GM20000 (cell line): ENCODE data around the gene QKI.

Experiments
- DNase-seq: peaks from one replicate; pipeline ENCODE4 v3.0.0; 2012; ENCODE audit warnings: low spot score
- TF ChIP-seq, protein P1 (sequence below): IDR thresholded peaks from 2 replicates; pipeline ENCODE4 v1.5.1; 2012; ENCODE audit warnings: mild to moderate bottlenecking, control low read depth; ENCODE audit errors: extremely low read depth, missing control alignments

Gene QKI

DNA sequence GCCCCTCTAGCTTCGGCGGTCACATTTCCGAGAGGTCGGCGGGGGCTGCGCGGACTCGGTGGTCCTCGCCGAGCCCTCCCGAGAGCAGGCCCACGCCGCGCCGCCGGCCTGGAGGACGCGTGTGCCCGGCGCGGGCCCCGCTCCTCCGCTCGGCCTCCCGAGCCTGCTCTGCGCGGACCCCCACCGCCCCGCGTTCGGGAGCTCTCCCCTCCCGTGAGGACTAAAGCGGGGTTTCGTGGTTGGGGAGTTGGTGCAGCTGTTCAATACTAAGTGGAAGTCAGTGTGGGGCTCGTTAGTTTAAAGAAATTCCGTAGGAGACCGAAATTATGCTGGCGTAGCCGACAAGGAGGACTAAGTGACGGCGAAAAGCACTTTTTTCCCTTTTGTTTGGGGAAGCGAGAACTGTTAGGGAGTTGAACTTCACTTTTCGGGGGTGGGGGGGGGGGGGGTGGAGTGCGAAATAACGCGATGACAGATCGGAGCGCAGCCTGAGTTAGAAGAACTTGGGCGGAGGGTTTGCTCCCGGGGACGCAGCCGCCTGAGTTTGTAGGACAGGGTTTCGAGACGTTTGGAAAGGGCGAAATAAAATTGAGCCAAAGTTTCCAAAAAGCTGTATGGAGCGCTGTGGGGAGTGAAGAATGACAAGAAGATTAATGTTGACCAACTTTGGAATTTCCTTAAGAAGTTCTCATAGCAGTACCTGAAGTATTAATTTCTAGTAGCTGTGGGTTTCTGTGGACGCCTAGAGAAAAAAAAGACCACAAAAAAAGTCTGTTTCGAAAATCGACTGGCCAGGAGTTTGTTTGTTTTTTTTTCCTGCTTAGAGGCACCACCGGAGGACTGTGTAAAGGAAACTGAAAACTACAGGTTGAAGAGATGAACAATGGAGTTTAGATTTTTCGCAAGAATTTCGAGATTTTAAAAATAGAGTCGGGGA is 1.4 kb downstream of the QKI start:
- DNase-seq = peak; percentile 77
- TF ChIP-seq, protein P1, sequence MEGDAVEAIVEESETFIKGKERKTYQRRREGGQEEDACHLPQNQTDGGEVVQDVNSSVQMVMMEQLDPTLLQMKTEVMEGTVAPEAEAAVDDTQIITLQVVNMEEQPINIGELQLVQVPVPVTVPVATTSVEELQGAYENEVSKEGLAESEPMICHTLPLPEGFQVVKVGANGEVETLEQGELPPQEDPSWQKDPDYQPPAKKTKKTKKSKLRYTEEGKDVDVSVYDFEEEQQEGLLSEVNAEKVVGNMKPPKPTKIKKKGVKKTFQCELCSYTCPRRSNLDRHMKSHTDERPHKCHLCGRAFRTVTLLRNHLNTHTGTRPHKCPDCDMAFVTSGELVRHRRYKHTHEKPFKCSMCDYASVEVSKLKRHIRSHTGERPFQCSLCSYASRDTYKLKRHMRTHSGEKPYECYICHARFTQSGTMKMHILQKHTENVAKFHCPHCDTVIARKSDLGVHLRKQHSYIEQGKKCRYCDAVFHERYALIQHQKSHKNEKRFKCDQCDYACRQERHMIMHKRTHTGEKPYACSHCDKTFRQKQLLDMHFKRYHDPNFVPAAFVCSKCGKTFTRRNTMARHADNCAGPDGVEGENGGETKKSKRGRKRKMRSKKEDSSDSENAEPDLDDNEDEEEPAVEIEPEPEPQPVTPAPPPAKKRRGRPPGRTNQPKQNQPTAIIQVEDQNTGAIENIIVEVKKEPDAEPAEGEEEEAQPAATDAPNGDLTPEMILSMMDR = no peak

DNA sequence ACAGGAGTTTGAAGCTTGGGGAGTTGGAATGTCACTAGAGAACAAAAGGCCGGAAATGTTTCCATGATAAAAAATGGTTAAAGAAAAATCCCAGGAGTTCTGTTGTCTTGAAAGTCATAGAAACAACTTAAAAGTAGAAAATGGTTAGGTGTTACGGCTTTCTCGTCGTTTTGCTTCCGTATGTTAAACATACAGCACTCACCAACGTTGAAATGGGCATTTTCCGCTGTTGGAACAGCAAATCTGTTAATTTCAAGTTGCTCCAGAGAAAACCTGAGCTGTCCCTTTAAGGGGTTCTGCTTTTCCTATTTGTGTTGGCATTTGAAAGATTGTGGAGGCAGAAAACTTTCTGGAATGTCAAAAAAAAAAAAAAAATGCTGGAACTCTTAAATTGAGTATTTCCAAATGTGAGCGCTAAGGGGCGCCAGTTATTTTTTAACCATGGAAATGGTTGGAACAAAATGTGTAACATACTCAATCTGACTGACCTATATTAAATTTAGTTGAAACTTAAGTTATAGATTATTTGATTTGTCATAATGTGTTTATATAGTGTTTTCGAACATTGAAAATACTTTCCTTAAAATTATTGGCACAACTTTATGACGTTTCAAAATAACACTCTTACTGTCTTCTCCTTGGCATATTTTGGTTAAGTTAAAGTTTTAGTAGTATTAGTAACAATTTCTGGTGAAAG is 2.2 kb downstream of the QKI start:
- DNase-seq = no peak
- TF ChIP-seq, protein P1 = peak; percentile 14

- TF ChIP-seq, protein P1 = no peak
- DNase-seq = no peak
Measured at GRCh38 chr6:163417595-163417994, 3.1 kb downstream of the QKI start.

- TF ChIP-seq, protein P1 = no peak
- no peak for DNase-seq
Measured at GRCh38 chr6:163418311-163419029, 4.0 kb downstream of the QKI start.

DNA sequence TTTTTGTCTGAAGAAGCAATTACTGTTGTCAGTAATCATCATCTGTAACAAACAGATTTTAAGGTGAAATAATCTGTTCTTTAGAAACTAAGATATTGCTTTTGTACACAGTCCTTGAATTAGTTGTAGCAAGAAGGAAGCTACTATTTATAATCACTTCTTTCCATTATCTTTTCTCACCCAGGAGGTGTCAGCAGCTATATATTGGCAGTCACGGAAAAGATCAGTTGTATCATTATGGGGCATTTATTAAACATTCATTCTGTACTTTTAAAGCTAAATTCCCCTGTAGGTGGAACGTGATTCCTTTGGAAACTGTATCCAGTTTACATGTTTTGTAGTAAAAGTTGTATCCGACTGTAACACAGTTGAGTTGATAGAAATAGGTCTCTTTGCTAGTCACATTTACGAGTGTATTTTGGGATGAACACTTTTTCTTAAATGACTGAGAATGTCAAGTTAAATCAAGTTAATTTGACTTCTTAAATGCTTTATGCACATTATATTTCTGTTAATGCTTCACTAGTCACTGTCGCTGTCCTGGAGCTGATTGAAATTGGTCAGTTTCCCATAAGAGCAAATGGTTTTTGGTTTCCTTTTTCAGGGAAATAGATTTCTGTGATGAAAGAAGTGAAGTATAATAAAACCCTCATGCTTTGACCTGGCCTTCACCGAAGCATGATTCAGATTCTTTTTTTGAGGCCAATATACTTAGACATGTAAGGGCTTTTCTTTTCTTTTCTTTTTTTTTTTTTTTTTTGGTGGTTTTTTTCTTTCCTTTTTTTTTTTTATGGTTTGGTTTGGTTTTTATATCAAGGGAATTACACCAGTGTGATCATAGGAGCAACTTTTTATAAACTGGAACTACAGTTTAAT is 5.1 kb downstream of the QKI start:
- no peak for DNase-seq
- TF ChIP-seq, protein P1 = no peak

DNA sequence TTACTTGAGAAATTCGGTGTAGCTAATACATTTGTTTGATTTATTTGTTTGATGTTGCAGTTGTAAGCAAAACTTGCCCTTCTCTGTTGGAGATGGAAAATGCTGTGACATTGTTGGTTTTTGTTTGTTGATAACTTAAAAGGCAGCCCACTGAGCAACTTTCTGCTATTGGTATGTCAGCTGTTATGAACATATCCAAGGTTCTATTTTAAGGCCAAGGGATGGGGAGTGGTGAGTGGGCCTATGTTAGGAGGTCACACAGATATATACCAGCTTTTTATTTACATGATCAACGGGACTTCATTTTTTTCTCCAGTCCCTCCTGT is 5.7 kb downstream of the QKI start:
- TF ChIP-seq, protein P1 = no peak
- DNase-seq = no peak
